ENCODE results near the gene GJA4. TPM values are rescaled to one million over a fixed set of nuclear protein-coding genes. Genes with fewer than 3 reads are reported as not detected.

The GJA4 gene
- total RNA-seq, 1 experiment from 2014 or later: 1.4 TPM

GRCh38 chr1:34825455-34826091 is 32.8 kb downstream of the GJA4 start:
- no peaks in the 10 kb centered on the region for H3K79me2 ChIP-seq (ENCODE audit: insufficient read depth, low read length)
- no peaks in the 10 kb centered on the region for H3K27me3 Mint-ChIP-seq (ENCODE audit: low read depth)
- H3K23ac ChIP-seq (ENCODE audit: insufficient read length, low read depth, low read length): no peak overlapping the region
- H3K27me3 ChIP-seq (ENCODE audit: insufficient read depth, low read length): no peaks in the 10 kb centered on the region
- H2BK12ac ChIP-seq (ENCODE audit: insufficient read length, low read depth, low read length): no peak overlapping the region
- H3K4me1 Mint-ChIP-seq: no peaks in the 10 kb centered on the region
- H3K36me3 Mint-ChIP-seq (ENCODE audit: insufficient read depth in 1 of 3, low read depth in 3 of 3): no peaks in the 10 kb centered on the region
- no peak overlapping the region for H2AFZ ChIP-seq (ENCODE audit: low read length)
- H4K8ac ChIP-seq (replicated peaks; ENCODE audit: insufficient read length, low read depth, low read length): no peak overlapping the region
- H3K4ac ChIP-seq (ENCODE audit: low read depth, low read length): no peak overlapping the region
- H4K91ac ChIP-seq (ENCODE audit: insufficient read length, low read depth, low read length): no peak overlapping the region
- no peak overlapping the region; the same call in 1 of the 2 replicates for H3K14ac ChIP-seq (ENCODE audit: insufficient read depth, low read length)
- no CpG with 5 or more reads among the region's 11 CpGs for WGBS (ENCODE audit: extremely low coverage, insufficient read length, low lambda C conversion rate)
- no peak overlapping the region for H3K18ac ChIP-seq (ENCODE audit: insufficient read length, low read depth, low read length)
- H3K79me1 ChIP-seq (ENCODE audit: insufficient read depth, low read depth, low read length, poor library complexity, severe bottlenecking): no peaks in the 10 kb centered on the region
- H3K4me3 Mint-ChIP-seq: no peak overlapping the region
- no peak overlapping the region for H3K4me2 ChIP-seq (ENCODE audit: insufficient read depth, insufficient read length, low read length)
- TF ChIP-seq, protein P1, sequence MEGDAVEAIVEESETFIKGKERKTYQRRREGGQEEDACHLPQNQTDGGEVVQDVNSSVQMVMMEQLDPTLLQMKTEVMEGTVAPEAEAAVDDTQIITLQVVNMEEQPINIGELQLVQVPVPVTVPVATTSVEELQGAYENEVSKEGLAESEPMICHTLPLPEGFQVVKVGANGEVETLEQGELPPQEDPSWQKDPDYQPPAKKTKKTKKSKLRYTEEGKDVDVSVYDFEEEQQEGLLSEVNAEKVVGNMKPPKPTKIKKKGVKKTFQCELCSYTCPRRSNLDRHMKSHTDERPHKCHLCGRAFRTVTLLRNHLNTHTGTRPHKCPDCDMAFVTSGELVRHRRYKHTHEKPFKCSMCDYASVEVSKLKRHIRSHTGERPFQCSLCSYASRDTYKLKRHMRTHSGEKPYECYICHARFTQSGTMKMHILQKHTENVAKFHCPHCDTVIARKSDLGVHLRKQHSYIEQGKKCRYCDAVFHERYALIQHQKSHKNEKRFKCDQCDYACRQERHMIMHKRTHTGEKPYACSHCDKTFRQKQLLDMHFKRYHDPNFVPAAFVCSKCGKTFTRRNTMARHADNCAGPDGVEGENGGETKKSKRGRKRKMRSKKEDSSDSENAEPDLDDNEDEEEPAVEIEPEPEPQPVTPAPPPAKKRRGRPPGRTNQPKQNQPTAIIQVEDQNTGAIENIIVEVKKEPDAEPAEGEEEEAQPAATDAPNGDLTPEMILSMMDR (conservative IDR thresholded peaks at IDR 0.05): no peak
- no peak overlapping the region for H3K56ac ChIP-seq (ENCODE audit: insufficient read length, low read depth, low read length)
- DNase-seq: no peak
- no peak overlapping the region for H2BK15ac ChIP-seq (ENCODE audit: low read depth, low read length)
- H2BK5ac ChIP-seq (ENCODE audit: insufficient read length, low read length): no peak overlapping the region
- no peak overlapping the region for H2BK120ac ChIP-seq (ENCODE audit: low read depth, low read length, poor library complexity, severe bottlenecking)
- no peaks in the 10 kb centered on the region for H3K23me2 ChIP-seq (ENCODE audit: insufficient read length, low read depth, low read length, poor library complexity, severe bottlenecking)
- H2BK20ac ChIP-seq (ENCODE audit: low read depth, low read length, poor library complexity, severe bottlenecking): no peak overlapping the region
- no peak overlapping the region for H3K9ac ChIP-seq (ENCODE audit: extremely low read depth, insufficient read length, low read length)
- H2AK5ac ChIP-seq (ENCODE audit: insufficient read length, low read length): no peak overlapping the region
- H3K9me3 Mint-ChIP-seq: no peaks in the 10 kb centered on the region
- no peaks in the 10 kb centered on the region for H3K9me3 ChIP-seq (ENCODE audit: control insufficient read depth, low read depth, low read length)
- H4K20me1 ChIP-seq (ENCODE audit: control insufficient read depth, insufficient read depth, insufficient read length): no peaks in the 10 kb centered on the region
- no peak overlapping the region for H4K5ac ChIP-seq (ENCODE audit: insufficient read length, low read depth, low read length)
- no peak overlapping the region for H3K27ac ChIP-seq (ENCODE audit: insufficient read length, low read depth, low read length)
- H3K4me1 ChIP-seq (ENCODE audit: insufficient read depth, low read length): no peaks in the 10 kb centered on the region
- H3K27ac Mint-ChIP-seq: no peak overlapping the region; a peak in 1 of 7 replicates
- H3T11ph ChIP-seq (ENCODE audit: low read length): no peak overlapping the region
